ENCODE measurements around the gene FBLN1.

DNA sequence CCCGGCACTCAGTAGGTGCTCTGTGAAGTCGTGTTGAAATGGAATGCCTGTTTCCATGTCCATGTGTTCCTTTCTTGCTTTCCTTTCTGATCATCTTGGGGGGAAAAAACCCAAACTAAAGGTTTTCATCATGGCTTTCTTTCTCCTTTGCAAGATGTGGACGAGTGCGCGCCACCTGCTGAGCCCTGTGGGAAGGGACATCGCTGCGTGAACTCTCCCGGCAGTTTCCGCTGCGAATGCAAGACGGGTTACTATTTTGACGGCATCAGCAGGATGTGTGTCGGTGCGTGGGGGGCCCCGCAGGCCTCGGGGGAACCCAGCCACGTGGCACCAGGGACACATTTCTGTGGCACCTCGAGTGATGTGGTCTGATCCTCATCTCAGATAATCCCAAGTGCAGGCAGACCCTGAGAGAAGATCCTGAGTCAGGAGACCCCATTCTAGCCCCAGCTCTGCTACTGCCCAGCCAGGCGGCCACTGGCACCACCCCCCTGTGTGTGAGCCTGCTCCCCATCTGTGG is 39.4 kb downstream of the FBLN1 start:
- TF ChIP-seq POLR2A (IDR thresholded peaks at IDR 0.05; ENCODE audit: extremely low read depth, insufficient read length): no peak
- TF ChIP-seq, protein P1, sequence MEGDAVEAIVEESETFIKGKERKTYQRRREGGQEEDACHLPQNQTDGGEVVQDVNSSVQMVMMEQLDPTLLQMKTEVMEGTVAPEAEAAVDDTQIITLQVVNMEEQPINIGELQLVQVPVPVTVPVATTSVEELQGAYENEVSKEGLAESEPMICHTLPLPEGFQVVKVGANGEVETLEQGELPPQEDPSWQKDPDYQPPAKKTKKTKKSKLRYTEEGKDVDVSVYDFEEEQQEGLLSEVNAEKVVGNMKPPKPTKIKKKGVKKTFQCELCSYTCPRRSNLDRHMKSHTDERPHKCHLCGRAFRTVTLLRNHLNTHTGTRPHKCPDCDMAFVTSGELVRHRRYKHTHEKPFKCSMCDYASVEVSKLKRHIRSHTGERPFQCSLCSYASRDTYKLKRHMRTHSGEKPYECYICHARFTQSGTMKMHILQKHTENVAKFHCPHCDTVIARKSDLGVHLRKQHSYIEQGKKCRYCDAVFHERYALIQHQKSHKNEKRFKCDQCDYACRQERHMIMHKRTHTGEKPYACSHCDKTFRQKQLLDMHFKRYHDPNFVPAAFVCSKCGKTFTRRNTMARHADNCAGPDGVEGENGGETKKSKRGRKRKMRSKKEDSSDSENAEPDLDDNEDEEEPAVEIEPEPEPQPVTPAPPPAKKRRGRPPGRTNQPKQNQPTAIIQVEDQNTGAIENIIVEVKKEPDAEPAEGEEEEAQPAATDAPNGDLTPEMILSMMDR (IDR thresholded peaks at IDR 0.05; ENCODE audit: low read depth, low read length): no peak
- no peak for TF ChIP-seq MYC (IDR thresholded peaks at IDR 0.05; ENCODE audit: low read depth, low read length)
